Activated CD8-positive, alpha-beta memory T cell treated with anti-CD3 and anti-CD28 coated beads, Interleukin-2, amount 50 U/mL, for 48 hours (primary cell): ENCODE data around the gene PLIN5.
"Not testable (repeated sequence)": the region's sequence is repeated elsewhere in the genome, so short reads cannot be mapped to it uniquely, and the experiment has no call there.

Experiments used
- DNase-seq: peaks from one replicate; pipeline ENCODE4 v3.0.0-alpha.2; 2020

The PLIN5 gene

DNA sequence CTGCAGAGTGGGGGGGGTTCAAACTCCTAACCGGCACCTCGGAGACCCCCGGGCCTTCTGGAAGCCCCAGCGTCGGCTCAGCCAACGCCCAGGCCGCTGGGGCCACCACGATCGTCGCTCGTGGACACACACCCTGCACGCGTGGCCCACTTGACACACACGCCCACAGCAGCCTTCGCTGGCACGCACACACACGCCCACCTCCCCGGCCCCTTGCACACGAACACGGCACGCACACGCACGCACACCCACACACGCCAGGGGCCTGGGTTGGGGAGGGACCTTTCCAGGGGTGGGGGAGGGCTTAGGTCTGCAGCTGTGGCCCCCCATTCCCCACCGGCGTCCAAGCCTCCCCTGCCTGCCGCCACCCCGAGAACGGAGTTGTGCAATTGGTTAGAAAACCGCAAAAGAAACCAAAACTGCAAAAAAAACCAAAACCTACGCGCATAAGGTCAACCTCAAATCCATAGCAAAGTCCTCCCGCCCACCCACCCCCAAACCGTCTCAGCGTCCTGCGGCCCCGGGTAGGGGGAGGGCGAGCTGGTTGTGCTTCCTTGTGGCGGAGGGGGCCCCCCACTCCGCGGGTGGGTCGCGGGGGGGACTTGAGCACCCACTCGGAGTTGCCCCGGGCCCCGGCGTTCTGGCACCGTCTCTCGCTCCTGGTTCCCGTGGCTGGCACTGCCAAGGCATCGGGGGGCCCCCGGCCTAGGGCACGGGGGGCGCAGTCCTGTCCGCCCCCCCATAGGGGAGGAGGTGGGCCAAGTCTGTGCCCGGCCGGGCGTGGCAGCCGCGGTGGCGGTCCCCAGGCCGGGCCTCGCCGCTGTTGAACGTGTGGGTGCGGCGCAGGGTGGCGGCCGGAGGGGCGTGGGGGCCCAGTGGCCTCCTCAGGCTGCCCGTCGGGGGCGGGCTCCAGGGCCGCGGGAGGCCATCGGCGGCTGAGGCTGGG is 8.1 kb upstream of the PLIN5 start:
- DNase-seq, result no peak

DNA sequence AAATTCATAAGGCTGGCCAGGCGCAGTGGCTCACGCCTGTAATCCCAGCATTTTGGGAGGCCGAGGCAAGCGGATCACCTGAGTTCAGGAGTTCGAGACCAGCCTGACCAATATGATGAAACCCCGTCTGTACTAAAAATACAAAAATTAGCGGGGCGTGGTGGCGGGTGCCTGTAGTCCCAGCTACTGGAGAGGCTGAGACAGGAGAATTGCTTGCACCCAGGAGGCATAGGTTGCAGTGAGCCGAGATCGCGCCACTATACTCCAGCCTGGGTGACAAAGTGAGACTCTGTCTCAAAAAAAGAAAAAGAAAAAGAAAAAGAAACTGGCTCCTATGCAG is 6.8 kb upstream of the PLIN5 start:
- not testable (repeated sequence) for DNase-seq

DNA sequence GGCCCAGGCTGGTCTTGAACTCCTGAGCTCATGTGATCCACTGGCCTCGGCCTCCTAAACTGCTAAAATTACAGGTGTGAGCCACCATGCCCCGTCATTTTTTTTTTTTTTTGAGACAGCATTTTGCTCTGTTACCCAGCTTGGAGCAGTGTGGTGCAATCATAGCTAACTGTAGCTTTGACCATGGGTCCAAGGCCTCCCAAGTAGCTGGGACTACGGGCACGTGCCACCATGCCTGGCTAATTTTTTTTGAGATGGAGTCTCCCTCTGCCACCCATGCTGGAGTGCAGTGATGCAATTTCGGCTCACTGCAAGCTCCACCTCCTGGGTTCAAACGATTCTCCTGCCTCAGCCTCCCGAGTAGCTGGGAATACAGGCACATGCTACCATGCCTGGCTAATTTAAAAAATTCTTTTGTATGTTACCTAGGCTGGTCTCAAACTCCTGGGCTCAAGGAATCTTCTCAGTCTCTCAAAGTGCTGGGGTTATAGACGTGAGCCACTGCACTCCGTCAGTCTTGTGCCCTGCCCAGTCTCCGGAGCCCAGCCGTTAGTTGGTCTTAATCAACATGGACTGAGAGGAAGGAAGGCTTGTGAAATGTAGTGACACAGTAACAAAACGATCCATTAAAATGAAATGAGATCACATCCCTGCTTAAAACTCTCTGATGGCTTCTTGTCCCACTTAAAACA is 6.2 kb upstream of the PLIN5 start:
- DNase-seq, result no peak

DNA sequence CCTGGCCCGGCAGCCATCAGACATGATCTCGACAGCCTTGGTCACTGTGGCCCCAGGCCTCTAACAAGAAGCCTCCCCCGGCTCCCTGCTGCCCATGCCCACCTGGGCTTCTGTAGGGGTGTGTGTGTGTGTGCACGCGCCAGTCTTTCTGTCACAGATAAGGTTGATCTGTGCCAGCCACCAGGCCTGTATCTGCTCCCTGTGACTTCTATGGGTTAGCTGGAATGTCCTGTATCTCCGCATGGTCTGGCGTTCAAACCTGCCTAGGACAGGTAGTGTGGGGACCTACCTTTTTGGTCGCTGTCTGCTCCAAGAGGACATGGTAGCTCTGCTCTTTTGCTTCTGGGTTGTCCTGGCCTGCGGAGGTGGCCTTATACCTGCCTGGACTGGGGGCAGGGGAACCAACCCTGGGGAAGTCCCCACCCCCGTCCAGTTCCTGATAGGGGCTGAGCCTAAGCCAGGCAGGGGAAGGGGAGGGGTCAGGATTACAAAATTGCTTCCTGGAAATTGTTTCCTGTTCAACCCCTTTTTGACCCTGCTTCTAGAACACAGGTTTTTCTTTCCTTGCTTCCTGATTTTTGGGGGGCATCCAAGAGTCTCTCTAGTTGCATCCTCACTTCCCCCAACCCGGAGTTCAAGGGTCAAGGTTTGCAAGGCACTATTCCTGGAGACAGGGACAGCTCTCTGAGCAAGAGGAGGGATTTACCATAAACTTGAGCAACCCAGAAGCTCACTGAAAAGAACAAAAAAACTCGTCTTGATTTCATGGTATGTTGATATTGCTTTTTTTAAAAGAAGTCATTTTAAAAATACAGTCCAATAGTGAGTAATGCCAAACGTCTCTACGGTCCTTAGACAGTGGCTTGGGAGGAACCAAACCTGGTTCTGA is 4.9 kb upstream of the PLIN5 start, which contains the start of gene LRG1:
Gene LRG1 (minus strand): TSS at position 344 of the 889 bp plus-strand sequence. CDS start 23 bp downstream, at position 321.
- DNase-seq, result no peak

DNA sequence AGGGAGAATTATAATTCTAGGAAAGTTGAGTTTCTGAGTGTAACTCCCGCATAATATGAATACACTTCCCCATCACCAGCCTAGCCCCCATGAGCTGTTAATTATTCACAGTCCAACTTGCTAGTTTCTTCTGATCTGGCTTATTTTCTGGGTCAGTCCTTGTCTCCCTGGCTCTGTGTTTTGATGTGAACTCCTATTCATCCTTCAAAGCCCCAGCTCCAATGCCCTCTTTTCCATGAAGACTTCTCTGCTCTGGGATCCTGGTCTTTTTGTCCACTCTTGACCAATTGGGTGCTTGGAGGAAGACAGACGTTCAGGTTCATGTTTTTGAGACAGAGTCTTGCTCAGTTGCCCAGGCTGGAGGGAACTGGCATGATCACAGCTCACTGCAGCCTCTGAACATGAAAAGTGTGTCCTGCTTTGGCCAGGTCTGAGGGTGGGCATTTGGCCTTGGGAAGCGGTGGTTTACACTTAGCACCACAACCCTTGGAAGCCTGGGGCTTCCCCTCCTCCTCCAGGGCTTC is 4.2 kb upstream of the PLIN5 start:
- no peak for DNase-seq

DNA sequence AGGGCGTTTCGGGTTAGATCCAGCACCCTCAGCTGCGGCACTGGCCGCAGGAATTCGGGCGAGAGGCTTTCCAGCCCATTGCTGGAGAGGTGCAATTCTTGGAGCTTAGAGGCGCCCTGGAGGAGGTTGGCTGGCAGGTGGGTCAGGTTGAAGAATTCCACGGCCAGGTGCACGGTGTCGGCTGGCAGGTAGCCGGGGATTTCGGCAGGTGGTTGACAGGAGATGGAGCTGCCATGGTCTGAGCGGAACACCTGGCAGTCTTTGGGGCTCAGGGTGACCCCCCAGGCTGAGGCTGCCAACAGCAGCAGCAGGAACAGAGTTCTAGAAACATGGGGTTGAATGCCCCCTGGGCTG is 3.6 kb upstream of the PLIN5 start:
- no peak for DNase-seq

DNA sequence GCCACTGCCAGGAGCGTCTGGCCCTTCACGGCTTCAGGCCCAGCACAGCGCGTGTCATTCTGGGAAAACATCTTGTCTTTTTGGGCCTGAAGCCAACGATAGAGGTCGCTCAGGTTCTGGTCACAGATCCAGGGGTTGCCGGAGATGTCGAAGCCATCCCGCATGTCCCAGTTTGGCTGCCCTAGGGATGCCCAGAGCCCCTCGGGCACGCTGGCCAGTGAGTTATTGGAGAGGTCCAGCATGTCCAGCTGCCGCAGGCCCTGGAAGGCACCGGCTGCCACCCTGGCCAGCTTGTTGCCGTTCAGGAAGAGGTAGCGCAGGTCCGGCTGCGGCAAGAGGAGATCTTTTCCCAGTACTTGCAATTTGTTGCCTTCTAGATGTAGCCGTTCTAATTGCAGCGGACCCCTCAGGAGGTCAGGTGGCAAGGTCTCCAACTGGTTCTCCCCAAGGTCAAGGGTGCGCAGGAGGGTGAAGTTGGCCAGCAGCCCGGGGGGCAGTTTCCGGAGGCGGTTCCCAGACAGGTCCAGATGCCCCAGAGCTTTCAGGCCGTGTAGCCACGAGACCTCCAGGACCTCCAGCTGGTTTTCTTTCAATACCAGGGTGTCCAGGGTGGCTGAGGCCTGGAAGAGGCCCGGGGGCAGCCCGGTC is 3.1 kb upstream of the PLIN5 start:
- no peak for DNase-seq

DNA sequence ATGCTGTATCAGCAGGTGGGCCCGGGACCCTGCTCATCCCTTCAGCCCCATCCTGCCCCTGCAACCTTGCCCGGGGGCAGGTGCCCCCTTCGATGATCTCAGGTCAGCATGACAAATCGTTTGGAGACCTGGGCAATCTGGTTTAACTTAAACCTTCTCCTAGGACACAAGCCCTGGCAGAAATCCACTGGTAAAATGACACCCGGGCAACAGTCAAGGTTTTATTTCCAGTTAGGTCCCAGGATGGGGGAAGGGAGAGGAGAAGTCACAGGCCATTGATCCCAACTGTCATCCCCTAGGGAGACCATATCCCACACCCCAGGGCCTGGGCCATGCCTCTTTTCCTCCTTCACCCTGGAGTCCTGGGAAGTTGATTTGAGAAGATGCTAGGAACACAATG is 1.8 kb upstream of the PLIN5 start:
- no peak for DNase-seq

DNA sequence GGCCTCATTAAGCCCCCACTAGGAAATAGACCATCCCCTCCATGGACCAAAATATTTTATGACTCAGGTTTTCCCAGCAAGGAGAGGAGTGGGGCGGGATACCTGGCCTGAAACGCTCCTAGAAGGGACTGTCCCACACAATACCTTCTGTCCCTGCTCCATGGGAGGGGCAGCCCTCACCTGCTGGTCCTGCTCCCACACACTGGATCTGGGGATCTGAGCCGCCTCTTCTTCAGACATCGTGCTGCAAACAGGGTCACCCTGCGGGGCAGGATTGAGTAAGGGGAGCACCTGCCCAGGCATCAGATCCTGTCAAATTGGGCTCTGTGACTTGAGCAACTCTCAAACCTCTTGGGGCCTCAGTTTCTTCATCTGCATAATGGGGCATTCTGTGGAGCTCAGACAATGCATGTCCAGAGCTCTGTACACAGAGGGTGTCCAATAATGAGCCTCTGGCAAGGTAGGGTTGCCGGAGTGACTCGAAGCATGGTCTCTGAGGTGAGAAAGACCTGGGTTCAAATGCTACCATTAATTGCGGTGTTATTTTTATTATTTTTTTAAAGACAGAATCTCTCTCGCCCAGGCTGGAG is 1.1 kb downstream of the PLIN5 start:
- DNase-seq, result no peak

DNA sequence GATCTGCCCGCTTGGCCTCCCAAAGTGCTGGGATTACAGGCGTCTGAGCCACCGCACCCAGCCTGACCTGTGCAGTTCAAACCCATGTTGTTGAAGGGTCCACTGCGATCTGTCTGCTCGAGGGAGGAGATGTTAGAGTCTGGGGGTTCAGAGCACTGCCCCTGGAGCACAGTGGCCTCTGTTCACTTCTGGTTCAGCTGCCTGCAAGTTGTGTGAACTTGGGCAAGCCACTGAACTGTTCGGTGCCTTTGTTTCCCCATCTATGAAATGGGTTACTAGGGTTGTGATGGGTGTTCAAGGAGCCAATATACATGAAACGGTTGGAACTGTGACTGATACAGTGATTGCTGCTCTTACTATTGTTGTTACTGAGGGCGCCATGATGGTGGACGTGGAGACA is 1.7 kb downstream of the PLIN5 start:
- DNase-seq, result no peak

DNA sequence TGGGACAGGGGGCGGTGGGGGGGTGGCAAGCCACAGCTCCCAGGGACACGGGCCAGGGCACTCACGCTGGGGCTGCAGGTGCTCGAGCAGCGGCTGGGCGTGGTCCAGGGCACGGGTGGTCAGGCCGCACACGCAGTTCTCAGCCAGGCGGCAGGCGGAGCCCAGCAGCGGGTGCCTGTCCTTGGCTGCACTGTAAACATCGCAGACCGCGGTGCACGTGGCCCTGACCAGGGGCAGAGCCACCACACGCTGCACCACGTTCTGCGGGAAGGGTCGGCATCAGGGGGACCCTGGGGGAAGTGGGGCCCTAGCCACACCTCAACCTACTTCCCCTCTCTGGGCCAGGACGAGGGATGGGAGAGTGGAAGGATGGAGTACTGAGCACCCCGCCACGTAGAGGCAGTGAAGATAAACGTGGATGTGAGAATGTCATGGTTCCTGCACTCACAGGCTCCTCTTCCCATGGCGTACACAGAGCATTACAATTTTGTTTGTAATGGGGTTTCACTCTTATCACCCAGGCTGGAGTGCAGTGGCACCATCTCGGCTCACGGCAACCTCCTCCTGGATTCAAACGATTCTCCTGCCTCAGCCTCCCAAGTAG is 3.4 kb downstream of the PLIN5 start:
- no peak for DNase-seq

DNA sequence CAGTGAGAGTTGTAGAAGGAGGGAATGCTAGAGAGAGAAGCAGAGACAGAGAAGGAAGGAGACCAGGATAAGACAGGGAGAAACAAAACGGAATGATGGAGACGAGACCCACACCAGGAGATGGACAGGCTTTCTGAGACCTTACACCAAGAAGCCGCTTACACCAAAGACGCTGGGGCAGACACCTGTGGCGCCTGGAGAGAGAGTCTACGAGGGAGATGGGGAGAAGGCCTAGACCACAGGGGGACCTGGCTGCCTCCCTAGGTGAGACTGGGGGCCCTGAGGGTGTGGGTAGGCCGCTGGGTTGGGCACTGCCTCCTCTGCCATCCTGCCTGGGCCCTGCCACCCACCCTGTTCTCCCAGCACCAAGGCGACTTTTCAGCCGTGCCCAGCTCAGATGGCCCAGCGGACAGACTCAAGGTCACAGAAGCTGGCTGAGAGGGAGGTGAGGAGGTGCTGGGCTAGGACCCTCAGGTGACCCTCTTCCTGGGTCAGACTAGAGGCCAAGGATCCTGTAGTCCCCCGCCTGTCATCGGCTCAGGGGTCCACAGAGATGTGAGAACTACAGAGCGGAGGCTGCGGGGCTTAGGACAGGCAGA is 5.0 kb downstream of the PLIN5 start:
- DNase-seq, result no peak

DNA sequence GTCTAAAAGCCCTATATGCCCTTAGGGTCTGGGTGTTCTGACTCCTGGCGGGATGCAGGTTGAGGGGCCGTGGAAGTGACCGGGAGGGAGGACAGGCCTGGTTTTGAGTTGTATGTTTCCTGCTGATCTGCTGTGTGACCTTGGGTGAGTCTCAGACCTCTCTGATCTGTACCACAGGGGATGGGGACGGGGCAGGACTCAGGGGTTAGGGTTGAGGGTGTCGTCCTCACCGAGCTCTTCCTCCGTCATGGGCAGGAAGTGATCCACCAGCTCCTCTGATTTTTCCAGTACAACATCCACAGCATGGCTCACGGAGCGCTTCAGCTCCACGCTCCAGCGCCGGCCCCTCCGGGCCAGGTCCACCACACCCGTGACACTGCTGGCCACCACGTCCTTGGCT is 6.2 kb downstream of the PLIN5 start:
- DNase-seq, result no peak

DNA sequence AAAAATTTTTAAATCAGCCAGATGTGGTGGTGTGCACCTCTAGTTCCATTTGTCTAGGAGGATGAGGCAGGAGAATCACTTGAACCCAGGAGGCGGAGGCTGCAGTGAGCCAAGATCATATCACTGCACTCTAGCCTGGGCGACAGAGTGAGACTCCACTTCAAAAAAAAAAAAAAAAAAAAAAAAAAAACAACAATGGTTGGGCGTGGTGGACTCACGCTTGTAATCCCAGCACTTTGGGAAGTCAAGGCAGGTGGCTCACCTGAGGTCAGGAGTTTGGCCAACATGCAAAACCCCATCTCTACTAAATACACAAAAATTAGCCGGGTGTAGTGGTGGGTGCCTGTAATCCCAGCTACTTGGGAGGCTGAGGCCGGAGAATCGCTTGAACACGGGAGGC is 7.6 kb downstream of the PLIN5 start:
- DNase-seq, result not testable (repeated sequence)

DNA sequence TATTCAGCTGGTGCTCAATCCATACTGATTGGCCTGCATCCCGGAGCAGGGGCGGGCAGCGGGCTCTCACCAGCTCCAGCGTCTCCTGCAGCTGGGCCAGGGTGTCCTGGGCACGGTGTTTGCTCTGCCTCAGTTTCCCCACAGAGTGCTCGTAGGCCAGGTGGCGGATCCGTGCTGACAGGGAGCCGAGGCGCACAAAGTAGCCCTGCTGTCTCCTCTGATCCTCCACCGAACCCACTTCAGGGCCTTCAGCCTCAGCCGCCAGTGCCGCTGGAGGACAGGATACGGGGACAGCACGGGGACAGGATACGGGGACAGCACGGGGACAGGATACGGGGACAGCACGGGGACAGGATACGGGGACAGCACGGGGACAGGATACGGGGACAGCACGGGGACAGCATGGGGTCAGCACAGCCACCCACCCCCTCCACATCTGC is 9.4 kb downstream of the PLIN5 start:
- no peak for DNase-seq

DNA sequence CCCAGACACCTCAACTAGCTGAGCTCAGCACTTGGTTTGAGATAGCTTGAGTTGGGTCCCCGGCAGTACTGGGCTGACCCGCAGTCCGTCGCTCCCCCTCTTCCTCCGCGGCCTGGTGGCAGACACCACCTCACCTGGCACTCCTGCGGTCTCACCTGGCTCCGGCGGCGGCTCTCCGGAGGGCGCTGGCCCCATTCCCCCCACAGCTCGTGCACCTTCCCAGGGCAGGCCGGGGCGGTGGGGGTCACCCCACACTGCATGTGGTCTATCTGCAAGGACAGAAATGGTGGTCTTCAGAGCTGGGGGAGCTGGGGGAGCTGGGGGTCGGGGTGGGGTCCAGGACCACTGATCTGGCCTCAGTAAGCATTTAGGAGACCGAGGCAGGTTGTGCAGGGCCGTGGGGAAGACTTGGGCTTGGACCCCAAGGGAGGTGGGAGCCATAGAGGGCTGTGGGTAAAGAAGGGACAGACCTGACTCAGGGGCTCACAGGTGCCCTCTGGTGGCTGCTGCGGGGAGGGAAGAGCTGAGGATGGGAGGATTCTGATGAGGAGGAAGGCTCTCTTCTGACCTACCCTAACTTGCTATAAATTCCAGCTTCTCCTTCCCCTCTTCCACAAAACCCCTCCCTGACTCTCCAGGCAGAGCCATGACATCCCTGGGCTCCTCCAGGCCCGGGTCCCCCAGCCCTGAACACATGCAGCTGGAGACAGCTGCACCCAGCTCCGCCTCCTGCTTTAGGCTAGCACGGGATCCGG is 10.0 kb downstream of the PLIN5 start:
- DNase-seq, result peak; percentile 89

DNA sequence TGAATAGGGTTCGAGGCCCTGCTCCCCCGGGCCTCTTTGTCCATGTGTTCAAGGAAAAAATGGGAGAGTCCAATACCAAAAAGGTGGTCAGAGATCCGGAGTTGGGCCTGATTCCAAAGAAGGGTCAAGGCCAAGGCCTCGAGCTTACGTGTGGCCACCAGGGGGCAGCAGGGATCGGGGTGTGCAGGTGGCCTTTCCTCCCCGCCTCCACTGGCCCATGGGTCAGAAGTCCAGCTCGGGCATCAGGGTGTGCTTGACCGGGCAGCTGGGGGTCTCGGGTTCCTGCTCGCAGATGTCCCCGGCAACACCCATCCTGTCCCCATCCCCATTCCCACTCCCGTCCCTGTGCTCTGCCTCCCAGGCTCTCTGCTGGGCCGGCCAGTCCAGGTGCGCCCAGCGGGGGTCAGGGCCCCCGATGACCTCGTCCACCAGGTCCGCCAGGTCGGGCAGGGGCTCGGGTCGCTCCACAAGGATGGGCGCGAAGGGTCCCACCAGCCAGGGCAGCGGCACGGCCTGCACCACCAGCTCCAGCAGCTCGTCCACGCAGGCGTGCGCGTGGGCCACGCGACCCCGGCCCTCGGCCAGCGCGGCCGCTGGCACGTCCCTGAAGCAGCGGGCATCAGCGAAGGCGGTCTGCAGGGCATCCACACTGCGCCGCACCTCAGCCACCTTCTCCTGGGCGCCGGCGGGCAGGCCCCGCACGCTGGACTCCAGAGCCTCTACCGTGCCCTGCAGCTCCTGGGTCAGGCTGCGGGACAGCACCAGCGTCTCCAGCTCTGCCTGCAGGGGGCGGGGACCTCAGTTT is 11.5 kb downstream of the PLIN5 start:
- DNase-seq, result peak; percentile 71

DNA sequence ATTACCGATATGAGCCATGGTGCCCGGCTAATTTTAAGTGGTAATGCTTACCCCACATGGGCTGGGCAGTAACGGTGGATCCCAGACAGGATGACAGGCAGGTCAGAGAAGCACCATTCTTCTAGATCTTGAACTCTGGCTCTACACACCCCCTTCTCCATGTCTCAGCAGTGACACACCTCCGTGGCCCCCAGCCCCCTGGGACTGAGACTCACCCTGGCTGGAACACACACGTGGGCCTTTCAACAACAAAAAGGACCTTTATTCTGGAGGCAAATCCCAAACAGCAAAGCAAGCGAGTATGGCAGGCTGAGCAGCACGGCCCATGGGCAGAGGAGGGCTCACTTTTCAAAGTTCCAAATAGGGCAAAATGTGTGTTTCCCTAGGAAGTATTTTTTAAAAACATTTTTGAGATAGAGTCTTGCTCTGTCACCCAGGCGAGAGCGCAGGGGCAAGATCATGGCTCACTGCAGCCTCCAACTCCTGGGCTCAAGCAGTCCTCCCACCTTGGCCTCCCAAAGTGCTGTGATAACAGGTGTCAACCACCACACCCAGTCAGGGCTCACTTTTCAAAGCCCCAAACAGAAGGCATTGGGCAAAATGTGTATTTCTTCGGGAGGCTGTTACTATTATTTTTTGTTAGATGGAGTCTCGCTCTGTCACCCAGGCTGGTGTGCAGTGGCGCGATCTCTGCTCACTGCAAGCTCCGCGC is 12.6 kb downstream of the PLIN5 start:
- DNase-seq, result no peak

DNA sequence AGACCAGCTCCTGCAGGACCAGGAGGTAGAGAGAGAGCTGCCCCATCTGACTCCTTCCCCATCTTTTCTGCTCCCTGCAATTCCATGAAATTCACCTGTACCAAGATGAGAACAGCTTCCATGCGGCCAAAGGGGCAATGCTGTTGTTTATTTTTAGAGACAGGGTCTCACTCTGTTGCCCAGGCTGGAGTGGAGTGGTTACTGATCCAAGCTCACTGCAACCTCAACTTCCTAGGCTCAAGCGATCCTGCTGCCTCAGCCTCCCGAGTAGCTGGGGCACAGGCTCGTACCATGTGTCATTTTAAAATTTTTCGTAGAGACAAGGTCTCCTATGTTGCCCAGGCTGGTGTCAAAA is 13.2 kb downstream of the PLIN5 start:
- no peak for DNase-seq
